HepG2 (cell line): ENCODE data around the gene FBXO11. TPM values are rescaled to one million over a fixed set of nuclear protein-coding genes. Genes with fewer than 3 reads are reported as not detected.

ENCODE experiments used
- ATRX ChIP-seq: sonication (generic); formaldehyde crosslinking; IDR thresholded peaks from 2 replicates; pipeline ENCODE4 v1.4.0; 2020; ENCODE audit warnings: missing genetic modification reagents, borderline replicate concordance
- CHCHD3 ChIP-seq: sonication (generic); formaldehyde crosslinking; IDR thresholded peaks from 2 replicates; pipeline ENCODE4 v1.8.0; 2022; ENCODE audit warnings: mild to moderate bottlenecking, missing genetic modification reagents, moderate library complexity
- DNMT3B ChIP-seq: conservative IDR thresholded peaks from 2 replicates; pipeline ENCODE4 v1.6.1; 2016; ENCODE audit warnings: missing biosample characterization, control low read depth
- DR1 ChIP-seq: sonication (generic); formaldehyde crosslinking; IDR thresholded peaks from 2 replicates; pipeline ENCODE4 v1.8.0; 2021; ENCODE audit warnings: mild to moderate bottlenecking, missing genetic modification reagents, inconsistent platforms
- HDAC1 ChIP-seq: sonication (generic); formaldehyde crosslinking; IDR thresholded peaks from 2 replicates; pipeline ENCODE4 v1.5.1; 2020; ENCODE audit warnings: mild to moderate bottlenecking, missing genetic modification reagents
- MXI1 ChIP-seq: IDR thresholded peaks from 3 replicates; pipeline ENCODE4 v1.6.1; 2012; ENCODE audit warnings: low read depth, low read length, inconsistent platforms, borderline replicate concordance
- MYPOP ChIP-seq: sonication (generic); formaldehyde crosslinking; IDR thresholded peaks from 2 replicates; pipeline ENCODE4 v1.8.1; 2023; ENCODE audit warnings: mild to moderate bottlenecking, moderate library complexity, missing genetic modification reagents
- NCOA1 ChIP-seq: sonication (generic); formaldehyde crosslinking; IDR thresholded peaks from 2 replicates; pipeline ENCODE4 v1.9.0; 2021; ENCODE audit warnings: missing genetic modification reagents
- PITX1 ChIP-seq: sonication (generic); formaldehyde crosslinking; IDR thresholded peaks from 2 replicates; pipeline ENCODE4 v1.5.1; 2020; ENCODE audit warnings: mild to moderate bottlenecking, missing genetic modification reagents
- PPARG ChIP-seq: conservative IDR thresholded peaks from 2 replicates; pipeline ENCODE4 v1.6.1; 2016; ENCODE audit warnings: missing biosample characterization, missing genetic modification reagents
- PRPF4 ChIP-seq: fragments of 200-400 bp; formaldehyde crosslinking; IDR thresholded peaks from 2 replicates; pipeline ENCODE4 v1.6.1; 2016; ENCODE audit warnings: low read length, low read depth; ENCODE audit not compliant: poor library complexity, severe bottlenecking
- RFX3 ChIP-seq: IDR thresholded peaks from 2 replicates; pipeline ENCODE4 v1.6.1; 2016; ENCODE audit warnings: missing biosample characterization, missing genetic modification reagents
- SNAPC2 ChIP-seq: sonication (generic); formaldehyde crosslinking; IDR thresholded peaks from 2 replicates; pipeline ENCODE4 v1.8.1; 2022; ENCODE audit warnings: mild to moderate bottlenecking, missing genetic modification reagents
- SYNCRIP ChIP-seq: fragments of 200-400 bp; formaldehyde crosslinking; IDR thresholded peaks from 2 replicates; pipeline ENCODE4 v1.6.1; 2018; ENCODE audit warnings: mild to moderate bottlenecking, low read depth, low read length; ENCODE audit not compliant: insufficient read depth
- TAF15 ChIP-seq: fragments of 200-400 bp; formaldehyde crosslinking; IDR thresholded peaks from one replicate; pipeline ENCODE4 v1.6.1; 2018; ENCODE audit warnings: mild to moderate bottlenecking, low read depth, low read length; ENCODE audit not compliant: poor library complexity, severe bottlenecking
- TCF7 ChIP-seq: sonication (generic); IDR thresholded peaks from 2 replicates; pipeline ENCODE4 v1.6.1; 2016; ENCODE audit warnings: antibody characterized with exemption, low read depth
- THRA ChIP-seq: sonication (generic); formaldehyde crosslinking; IDR thresholded peaks from 2 replicates; pipeline ENCODE4 v1.4.0; 2020; ENCODE audit warnings: missing genetic modification reagents, borderline replicate concordance
- TRIM24 ChIP-seq: sonication (generic); formaldehyde crosslinking; IDR thresholded peaks from 2 replicates; pipeline ENCODE4 v1.8.0; 2022; ENCODE audit warnings: mild to moderate bottlenecking, missing genetic modification reagents
- YY1 ChIP-seq: IDR thresholded peaks from 2 replicates; pipeline ENCODE4 v1.6.1; 2011; ENCODE audit warnings: low read length, low read depth, moderate library complexity, mild to moderate bottlenecking; ENCODE audit not compliant: insufficient read depth, insufficient replicate concordance
- ZNF282 ChIP-seq: fragments of 450-650 bp; IDR thresholded peaks from 2 replicates; pipeline ENCODE4 v1.6.1; 2018; ENCODE audit not compliant: partially characterized antibody
- ZNF597 ChIP-seq: sonication (generic); formaldehyde crosslinking; IDR thresholded peaks from 2 replicates; pipeline ENCODE4 v1.5.0; 2020; ENCODE audit warnings: missing genetic modification reagents
- ZNF605 ChIP-seq: sonication (generic); formaldehyde crosslinking; IDR thresholded peaks from 2 replicates; pipeline ENCODE4 v1.8.0; 2022; ENCODE audit warnings: mild to moderate bottlenecking, missing genetic modification reagents
- ZNF619 ChIP-seq: sonication (generic); formaldehyde crosslinking; IDR thresholded peaks from 2 replicates; pipeline ENCODE4 v1.4.0; 2020; ENCODE audit warnings: mild to moderate bottlenecking, missing genetic modification reagents
- ZNF710 ChIP-seq: sonication (generic); formaldehyde crosslinking; IDR thresholded peaks from 2 replicates; pipeline ENCODE4 v1.5.0; 2020; ENCODE audit warnings: mild to moderate bottlenecking, missing genetic modification reagents, borderline replicate concordance
- ZNF746 ChIP-seq: sonication (generic); formaldehyde crosslinking; IDR thresholded peaks from 2 replicates; pipeline ENCODE4 v1.8.0; 2022; ENCODE audit warnings: mild to moderate bottlenecking, missing genetic modification reagents
- polyA plus RNA-seq, 8 experiments: library from polyadenylated mRNA; depleted of rRNA in 3 of 8; stranded (reverse) in 7 of 8; unstranded in 1 of 8; fragments of >200 nt; fragmentation: Illumina TruSeq in 4 of 8; extraction: Trizol in 4 of 8; gene quantifications; 2 replicates each; pipeline versions ENCODE4 v1.2.1 to v1.2.3, GENCODE V29; 2011 to 2016; ENCODE audit warnings: low read depth in 4 of 8, missing spikeins in 1 of 8, mixed read lengths in 1 of 8; ENCODE audit not compliant: insufficient read depth in 1 of 8
- total RNA-seq, 5 experiments: library from RNA; depleted of rRNA; stranded (reverse); fragments of >200 nt; fragmentation: Illumina TruSeq; extraction: Trizol; gene quantifications; 2 replicates each; pipeline ENCODE4 v1.2.3, GENCODE V29; 2016; ENCODE audit warnings: low read depth in 1 of 5

FBXO11 gene
- total and polyA plus RNA-seq, 2 of the 13 experiments (the other 11 are each of a cell fraction or from before 2014, with no cell fraction given): 27.9 to 47.6 TPM

GRCh38 chr2:47906157-47907038 lies at the start of gene FBXO11 (continued):
- TF ChIP-seq ZNF710 (CRISPR knock-in tag) (no peak), DNMT3B (no peak), SYNCRIP (no peak), ZNF597 (CRISPR knock-in tag) (no peak), PPARG (CRISPR knock-in tag) (peak; percentile 88), CHCHD3 (CRISPR knock-in tag) (no peak), ZNF282 (no peak), SNAPC2 (peak; percentile 72; the same call in 1 of the 2 replicates), YY1 (peak; percentile 87), THRA (peak; percentile 70; the same call in 1 of the 2 replicates), ZNF746 (peak; percentile 98), ZNF605 (CRISPR knock-in tag) (peak; percentile 82; the same call in 1 of the 2 replicates), MXI1 (peak; percentile 45; the same call in 1 of the 3 replicates), TCF7 (no peak), ZNF619 (CRISPR knock-in tag) (0 out of 2 replicates have a peak, but pooled peaks have one; percentile 61), ATRX (no peak), MYPOP (CRISPR knock-in tag) (peak; percentile 57), DR1 (CRISPR knock-in tag) (no peak), TRIM24 (CRISPR knock-in tag) (no peak), NCOA1 (CRISPR knock-in tag) (no peak), PRPF4 (no peak), HDAC1 (peak; percentile 36; the same call in 1 of the 2 replicates), TAF15 (no peak), RFX3 (CRISPR knock-in tag) (no peak), PITX1 (CRISPR knock-in tag) (peak; percentile 85)
